Nephron progenitor cell (in vitro differentiated cells): ENCODE data around the gene TOP2A.

Experiments
- DNase-seq: peaks from one replicate; pipeline ENCODE4 v3.0.0; 2021
- H3K27ac Mint-ChIP-seq: 2 replicates; pipeline ENCODE4 v1.8.0; 2021; ENCODE audit warnings: mild to moderate bottlenecking, moderate library complexity, mixed read lengths
- H3K27me3 Mint-ChIP-seq: 2 replicates; pipeline ENCODE4 v1.8.0; 2021; ENCODE audit warnings: mild to moderate bottlenecking, low read depth, mixed read lengths; ENCODE audit not compliant: poor library complexity
- H3K36me3 Mint-ChIP-seq: 2 replicates; pipeline ENCODE4 v1.8.0; 2021; ENCODE audit warnings: low read depth, mixed read lengths
- H3K4me1 Mint-ChIP-seq: 2 replicates; pipeline ENCODE4 v1.8.0; 2021; ENCODE audit warnings: mixed read lengths
- H3K4me3 Mint-ChIP-seq: 2 replicates; pipeline ENCODE4 v1.8.0; 2021; ENCODE audit warnings: mild to moderate bottlenecking, moderate library complexity, mixed read lengths
- H3K9me3 Mint-ChIP-seq: 2 replicates; pipeline ENCODE4 v1.8.0; 2021; ENCODE audit warnings: mild to moderate bottlenecking, moderate library complexity, mixed read lengths
- TF ChIP-seq, protein P1 (sequence below): fragments of 200-600 bp; sonication (generic); IDR thresholded peaks from 2 replicates; pipeline ENCODE4 v1.5.0; 2021; ENCODE audit warnings: antibody characterized with exemption

Gene TOP2A

DNA sequence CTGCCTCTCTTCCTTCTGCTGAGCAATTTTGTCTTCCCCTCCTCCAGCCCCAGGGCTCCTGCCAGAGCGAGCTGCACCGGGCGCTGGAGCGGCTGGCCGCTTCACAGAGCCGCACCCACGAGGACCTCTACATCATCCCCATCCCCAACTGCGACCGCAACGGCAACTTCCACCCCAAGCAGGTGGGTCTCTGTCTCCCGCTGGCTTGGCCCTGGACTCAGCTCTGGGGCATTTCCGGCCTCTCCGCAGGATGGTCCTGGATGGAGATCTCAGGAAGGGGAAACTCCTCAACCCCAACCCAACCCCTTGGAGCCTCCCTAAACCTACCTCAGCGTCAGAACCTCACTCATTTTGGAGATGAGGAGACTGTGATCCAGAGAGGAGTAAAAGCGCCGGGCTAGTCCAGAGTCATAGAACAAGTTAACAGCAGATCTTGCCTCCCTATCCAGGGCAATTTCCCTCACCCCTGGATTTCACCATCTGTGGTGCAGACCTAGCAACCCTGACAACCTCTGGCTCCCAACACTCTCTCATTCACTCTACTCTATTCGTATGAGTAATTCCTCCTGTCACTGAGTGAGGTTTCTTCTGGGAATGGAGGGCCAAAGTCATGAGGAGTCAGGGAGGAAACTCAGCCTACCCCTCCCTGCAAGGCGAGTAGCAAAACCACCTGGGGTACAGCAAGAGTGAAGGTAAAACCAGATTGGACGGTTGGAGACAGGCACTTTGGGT is 36.4 kb upstream of the TOP2A start:
- Mint-ChIP-seq H3K27ac (peak overlapping the region; percentile 81), H3K27me3 (peaks cover 8% of the 10 kb centered on the region), H3K4me1 (peaks cover 56% of the 10 kb centered on the region), H3K36me3 (peaks cover 49% of the 10 kb centered on the region), H3K4me3 (no peak overlapping the region), H3K9me3 (no peaks in the 10 kb centered on the region)
- no peak for DNase-seq
- TF ChIP-seq, protein P1, sequence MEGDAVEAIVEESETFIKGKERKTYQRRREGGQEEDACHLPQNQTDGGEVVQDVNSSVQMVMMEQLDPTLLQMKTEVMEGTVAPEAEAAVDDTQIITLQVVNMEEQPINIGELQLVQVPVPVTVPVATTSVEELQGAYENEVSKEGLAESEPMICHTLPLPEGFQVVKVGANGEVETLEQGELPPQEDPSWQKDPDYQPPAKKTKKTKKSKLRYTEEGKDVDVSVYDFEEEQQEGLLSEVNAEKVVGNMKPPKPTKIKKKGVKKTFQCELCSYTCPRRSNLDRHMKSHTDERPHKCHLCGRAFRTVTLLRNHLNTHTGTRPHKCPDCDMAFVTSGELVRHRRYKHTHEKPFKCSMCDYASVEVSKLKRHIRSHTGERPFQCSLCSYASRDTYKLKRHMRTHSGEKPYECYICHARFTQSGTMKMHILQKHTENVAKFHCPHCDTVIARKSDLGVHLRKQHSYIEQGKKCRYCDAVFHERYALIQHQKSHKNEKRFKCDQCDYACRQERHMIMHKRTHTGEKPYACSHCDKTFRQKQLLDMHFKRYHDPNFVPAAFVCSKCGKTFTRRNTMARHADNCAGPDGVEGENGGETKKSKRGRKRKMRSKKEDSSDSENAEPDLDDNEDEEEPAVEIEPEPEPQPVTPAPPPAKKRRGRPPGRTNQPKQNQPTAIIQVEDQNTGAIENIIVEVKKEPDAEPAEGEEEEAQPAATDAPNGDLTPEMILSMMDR = no peak

DNA sequence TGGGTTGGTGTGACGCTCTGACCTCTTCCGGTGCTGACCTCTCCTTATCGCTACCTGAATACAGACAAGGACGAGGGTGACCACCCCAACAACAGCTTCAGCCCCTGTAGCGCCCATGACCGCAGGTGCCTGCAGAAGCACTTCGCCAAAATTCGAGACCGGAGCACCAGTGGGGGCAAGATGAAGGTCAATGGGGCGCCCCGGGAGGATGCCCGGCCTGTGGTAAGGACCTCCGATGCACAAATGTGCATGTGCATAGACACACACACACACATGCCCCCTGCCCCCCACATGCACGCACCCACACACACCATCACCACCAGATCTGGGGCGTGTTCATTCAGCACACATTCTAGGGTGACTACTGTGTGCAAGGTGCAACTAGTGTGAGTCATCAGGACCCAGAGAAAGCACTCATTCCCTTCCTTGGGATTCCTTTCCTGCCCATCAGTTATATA is 35.3 kb upstream of the TOP2A start:
- Mint-ChIP-seq H3K36me3 (peaks cover 46% of the 10 kb centered on the region), H3K4me3 (no peak overlapping the region), H3K27ac (peak overlapping the region; percentile 77), H3K9me3 (no peaks in the 10 kb centered on the region), H3K4me1 (peaks cover 54% of the 10 kb centered on the region), H3K27me3 (peaks cover 10% of the 10 kb centered on the region)
- TF ChIP-seq, protein P1 = no peak
- no peak for DNase-seq

DNA sequence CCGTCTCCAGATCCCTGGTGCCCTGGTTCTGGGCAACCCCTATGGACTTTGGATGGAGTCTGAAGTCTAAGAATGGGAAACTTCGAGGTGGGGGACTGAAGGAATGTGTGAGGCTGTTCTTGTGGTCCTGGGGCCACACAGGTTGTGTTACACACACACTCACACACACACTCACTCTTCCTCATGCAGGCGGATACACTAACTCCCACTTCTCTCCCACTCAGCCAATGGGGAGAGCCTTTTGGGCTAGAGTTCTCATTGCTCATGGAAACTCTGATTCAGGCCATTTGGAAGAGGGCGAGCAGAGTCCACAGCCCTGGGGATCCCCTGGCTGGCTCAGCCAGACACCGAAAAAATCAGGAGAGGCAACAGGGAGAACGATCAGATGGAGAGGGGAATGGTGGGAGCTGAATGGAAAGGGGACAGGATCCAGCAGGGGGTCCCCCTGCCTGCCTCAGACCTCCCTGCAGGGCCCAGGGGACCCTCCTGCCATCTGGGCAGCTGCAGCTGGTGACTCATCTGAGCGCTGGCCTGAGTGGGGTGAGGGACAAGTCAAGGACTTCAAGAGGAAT is 34.6 kb upstream of the TOP2A start:
- TF ChIP-seq, protein P1 = no peak
- Mint-ChIP-seq H3K36me3 (peaks cover 46% of the 10 kb centered on the region), H3K4me3 (no peak overlapping the region), H3K27ac (peak overlapping the region; percentile 77), H3K9me3 (no peaks in the 10 kb centered on the region), H3K4me1 (peaks cover 54% of the 10 kb centered on the region), H3K27me3 (peaks cover 9% of the 10 kb centered on the region)
- no peak for DNase-seq

DNA sequence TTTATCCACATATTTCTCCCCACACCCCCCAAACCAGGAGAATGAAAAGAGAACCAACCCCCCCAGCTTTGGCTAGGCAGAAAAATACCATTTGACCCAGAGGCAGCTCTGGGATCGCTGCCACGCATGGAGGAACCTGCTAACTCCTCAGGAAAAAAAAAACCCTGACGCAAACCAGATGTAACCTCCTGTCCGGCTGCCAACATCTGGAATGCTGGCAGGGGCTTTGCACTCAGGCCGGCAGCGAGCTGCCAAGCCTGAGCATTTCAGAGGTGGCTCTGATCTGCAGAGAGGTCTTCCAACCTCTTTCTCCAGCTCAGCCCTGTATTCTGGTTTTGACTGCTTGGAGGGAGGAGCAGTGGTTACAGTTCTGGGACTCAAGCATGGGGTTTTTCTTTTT is 33.7 kb upstream of the TOP2A start:
- TF ChIP-seq, protein P1 = no peak
- Mint-ChIP-seq H3K36me3 (peaks cover 39% of the 10 kb centered on the region), H3K4me3 (no peak overlapping the region), H3K4me1 (peaks cover 58% of the 10 kb centered on the region), H3K9me3 (no peaks in the 10 kb centered on the region), H3K27ac (peak overlapping the region; percentile 16), H3K27me3 (peaks cover 9% of the 10 kb centered on the region)
- DNase-seq = no peak

DNA sequence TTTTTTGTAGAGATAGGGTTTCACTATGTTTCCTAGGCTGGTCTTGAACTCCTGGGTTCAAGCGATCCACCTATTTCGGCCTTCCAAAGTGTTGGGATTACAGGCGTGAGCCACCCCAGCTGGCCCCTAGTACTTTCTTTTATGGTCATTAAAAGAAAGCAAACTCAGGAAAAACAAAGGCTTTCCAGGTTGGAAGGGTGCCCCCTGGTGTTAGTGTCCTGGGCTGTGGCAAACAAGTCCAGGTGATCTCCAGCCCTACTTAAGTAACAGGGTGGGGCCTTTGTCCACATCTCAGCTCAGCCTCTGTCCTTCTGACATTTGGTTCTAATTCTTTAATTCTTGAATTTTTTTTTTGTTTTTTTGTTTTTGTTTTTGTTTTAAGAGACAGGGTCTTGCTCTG is 32.5 kb upstream of the TOP2A start:
- no peak overlapping the region for H3K27ac Mint-ChIP-seq
- peaks cover 28% of the 10 kb centered on the region for H3K36me3 Mint-ChIP-seq

More for the DNA sequence above, 32.5 kb upstream of the TOP2A start:
- H3K9me3 Mint-ChIP-seq = no peaks in the 10 kb centered on the region
- TF ChIP-seq, protein P1 = peak; percentile 29
- H3K4me3 Mint-ChIP-seq = no peak overlapping the region
- DNase-seq = peak; percentile 31
- H3K27me3 Mint-ChIP-seq = peaks cover 6% of the 10 kb centered on the region
- peaks cover 65% of the 10 kb centered on the region for H3K4me1 Mint-ChIP-seq
